H9 (cell line): ENCODE measurements around the gene DDA1. TPM values are rescaled to one million over a fixed set of nuclear protein-coding genes. Genes with fewer than 3 reads are reported as not detected.

Source experiments
- DNase-seq: peaks from one replicate; pipeline ENCODE4 v3.0.0-alpha.2; 2017
- H2AFZ ChIP-seq: one replicate; pipeline ENCODE4 v1.6.1; 2013; ENCODE audit warnings: mild to moderate bottlenecking, low read length, control low read depth, moderate library complexity
- H2AK5ac ChIP-seq: 2 replicates; pipeline ENCODE4 v1.6.1; 2013; ENCODE audit warnings: low read length, control low read depth, mixed read lengths; ENCODE audit not compliant: insufficient read length
- H2BK120ac ChIP-seq: one replicate; pipeline ENCODE4 v1.6.1; 2013; ENCODE audit warnings: low read depth, mild to moderate bottlenecking, low read length, control low read depth, inconsistent platforms; ENCODE audit not compliant: poor library complexity, severe bottlenecking
- H2BK12ac ChIP-seq: 2 replicates; pipeline ENCODE4 v1.6.1; 2013; ENCODE audit warnings: low read length, control low read depth, mixed read lengths, low read depth; ENCODE audit not compliant: insufficient read length
- H2BK15ac ChIP-seq: 2 replicates; pipeline ENCODE4 v1.6.1; 2013; ENCODE audit warnings: low read depth, low read length, control low read depth
- H2BK20ac ChIP-seq: one replicate; pipeline ENCODE4 v1.6.1; 2013; ENCODE audit warnings: low read depth, mild to moderate bottlenecking, low read length, control low read depth, inconsistent platforms; ENCODE audit not compliant: poor library complexity, severe bottlenecking
- H2BK5ac ChIP-seq: 2 replicates; pipeline ENCODE4 v1.6.1; 2013; ENCODE audit warnings: low read length, control low read depth, mixed read lengths; ENCODE audit not compliant: insufficient read length
- H3K14ac ChIP-seq: 2 replicates; pipeline ENCODE4 v1.6.1; 2013; ENCODE audit warnings: low read length, control low read depth; ENCODE audit not compliant: insufficient read depth
- H3K18ac ChIP-seq: 2 replicates; pipeline ENCODE4 v1.6.1; 2013; ENCODE audit warnings: low read depth, mild to moderate bottlenecking, mixed read lengths, low read length, control low read depth; ENCODE audit not compliant: insufficient read length
- H3K23ac ChIP-seq: 2 replicates; pipeline ENCODE4 v1.6.1; 2013; ENCODE audit warnings: low read length, control low read depth, mixed read lengths, low read depth; ENCODE audit not compliant: insufficient read length
- H3K23me2 ChIP-seq: 2 replicates; pipeline ENCODE4 v1.6.1; 2013; ENCODE audit warnings: low read depth, mild to moderate bottlenecking, mixed read lengths, low read length, control low read depth; ENCODE audit not compliant: insufficient read length, poor library complexity, severe bottlenecking
- H3K27ac ChIP-seq: 2 replicates; pipeline ENCODE4 v1.5.1; 2013; ENCODE audit warnings: low read length, control low read depth, mixed read lengths, low read depth; ENCODE audit not compliant: insufficient read length
- H3K27me3 ChIP-seq: 2 replicates; pipeline ENCODE4 v1.6.1; 2013; ENCODE audit warnings: low read length, control low read depth, inconsistent platforms; ENCODE audit not compliant: insufficient read depth
- H3K4ac ChIP-seq: 2 replicates; pipeline ENCODE4 v1.6.1; 2013; ENCODE audit warnings: low read depth, mild to moderate bottlenecking, control low read depth, inconsistent platforms, low read length, moderate library complexity
- H3K4me1 ChIP-seq: 2 replicates; pipeline ENCODE4 v1.6.1; 2013; ENCODE audit warnings: low read length, control low read depth, inconsistent platforms; ENCODE audit not compliant: insufficient read depth
- H3K4me2 ChIP-seq: 2 replicates; pipeline ENCODE4 v1.6.1; 2013; ENCODE audit warnings: low read length, control low read depth, mixed read lengths; ENCODE audit not compliant: insufficient read length, insufficient read depth
- H3K56ac ChIP-seq: 2 replicates; pipeline ENCODE4 v1.6.1; 2013; ENCODE audit warnings: low read depth, mild to moderate bottlenecking, mixed read lengths, low read length, control low read depth; ENCODE audit not compliant: insufficient read length
- H3K79me1 ChIP-seq: 2 replicates; pipeline ENCODE4 v1.6.1; 2013; ENCODE audit warnings: low read depth, mild to moderate bottlenecking, moderate library complexity, low read length, control low read depth, inconsistent platforms; ENCODE audit not compliant: insufficient read depth, poor library complexity, severe bottlenecking
- H3K79me2 ChIP-seq: 2 replicates; pipeline ENCODE4 v1.6.1; 2013; ENCODE audit warnings: low read length, control low read depth, inconsistent platforms; ENCODE audit not compliant: insufficient read depth
- H3K9ac ChIP-seq: 2 replicates; pipeline ENCODE4 v1.6.1; 2013; ENCODE audit warnings: low read length, control low read depth, mixed read lengths; ENCODE audit not compliant: insufficient read length; ENCODE audit errors: extremely low read depth
- H3K9me3 ChIP-seq: one replicate; pipeline ENCODE4 v1.6.1; 2013; ENCODE audit warnings: low read depth, low read length, inconsistent platforms; ENCODE audit not compliant: control insufficient read depth
- H3T11ph ChIP-seq: one replicate; pipeline ENCODE4 v1.6.1; 2013; ENCODE audit warnings: mild to moderate bottlenecking, low read length, control low read depth, inconsistent platforms
- H4K20me1 ChIP-seq: one replicate; pipeline ENCODE4 v1.6.1; 2013; ENCODE audit not compliant: control insufficient read depth, insufficient read length, insufficient read depth
- H4K5ac ChIP-seq: 2 replicates; pipeline ENCODE4 v1.6.1; 2013; ENCODE audit warnings: low read depth, mild to moderate bottlenecking, mixed read lengths, low read length, control low read depth; ENCODE audit not compliant: insufficient read length
- H4K8ac ChIP-seq: replicated peaks from 2 replicates; pipeline ENCODE4 v1.6.1; 2013; ENCODE audit warnings: low read length, control low read depth, mixed read lengths, low read depth; ENCODE audit not compliant: insufficient read length
- H4K91ac ChIP-seq: 2 replicates; pipeline ENCODE4 v1.6.1; 2013; ENCODE audit warnings: low read depth, mild to moderate bottlenecking, moderate library complexity, mixed read lengths, low read length, control low read depth; ENCODE audit not compliant: insufficient read length
- H3K27ac Mint-ChIP-seq, 3 experiments: 2 replicates in 2 of 3; 3 replicates in 1 of 3; pipeline ENCODE4 v1.8.0; 2020 to 2021; ENCODE audit warnings: mixed read lengths in 3 of 3, mild to moderate bottlenecking in 1 of 3, moderate library complexity in 1 of 3
- H3K27me3 Mint-ChIP-seq: 2 replicates; pipeline ENCODE4 v1.8.0; 2021; ENCODE audit warnings: low read depth, mild to moderate bottlenecking, moderate library complexity, mixed read lengths
- H3K36me3 Mint-ChIP-seq, 3 experiments: 2 replicates in 2 of 3; 3 replicates in 1 of 3; pipeline ENCODE4 v1.8.0; 2020 to 2021; ENCODE audit warnings: low read depth in 3 of 3, mixed read lengths in 3 of 3; ENCODE audit not compliant: insufficient read depth in 1 of 3
- H3K4me1 Mint-ChIP-seq, 2 experiments: 2 replicates each; pipeline ENCODE4 v1.8.0; 2020; ENCODE audit warnings: mixed read lengths in 2 of 2
- H3K4me3 Mint-ChIP-seq, 2 experiments: 2 replicates in 1 of 2; 3 replicates in 1 of 2; pipeline ENCODE4 v1.8.0; 2020 to 2021; ENCODE audit warnings: mild to moderate bottlenecking in 2 of 2, mixed read lengths in 2 of 2, moderate library complexity in 1 of 2
- H3K9me3 Mint-ChIP-seq, 2 experiments: 2 replicates in 1 of 2; 3 replicates in 1 of 2; pipeline ENCODE4 v1.8.0; 2020; ENCODE audit warnings: mild to moderate bottlenecking in 2 of 2, mixed read lengths in 2 of 2, moderate library complexity in 1 of 2
- CTCF ChIP-seq: fragments of 200-600 bp; sonication (generic); conservative IDR thresholded peaks from 3 replicates; pipeline ENCODE4 v1.8.0; 2021; ENCODE audit warnings: antibody characterized with exemption, mild to moderate bottlenecking
- WGBS: extraction: QIAGEN DNeasy Blood & Tissue Kit; methylation state at CpG from one replicate; pipeline ENCODE4 v1.1.7; 2013; ENCODE audit warnings: missing lambda C conversion rate, low lambda C conversion rate, mixed read lengths; ENCODE audit not compliant: insufficient read length; ENCODE audit errors: extremely low coverage; 5-methylcytosine and 5-hydroxymethylcytosine counted together
- total RNA-seq: library from RNA; stranded (reverse); gene quantifications from 2 replicates; pipeline ENCODE4 v1.2.1, GENCODE V29; 2021

DDA1 gene
- total RNA-seq, 1 experiment from 2014 or later, result 45.7 TPM

GRCh38 chr19:17304386-17305215 lies 4.8 kb upstream of the DDA1 start:
- no peaks in the 10 kb centered on the region; the same call in 1 of the 2 replicates for H3K27me3 Mint-ChIP-seq
- no peak overlapping the region for H4K8ac ChIP-seq
- H3K4ac ChIP-seq, result no peak overlapping the region
- no peaks in the 10 kb centered on the region for H3K9me3 Mint-ChIP-seq
- peaks cover 3 to 12% (median 7%) of the 10 kb centered on the region in 3 experiments; a peak in 6 of 7 replicates for H3K36me3 Mint-ChIP-seq
- peaks cover 3% of the 10 kb centered on the region; the same call in 1 of the 2 replicates for H3K4me1 ChIP-seq
- no peak for TF ChIP-seq CTCF
- no peak overlapping the region for H2BK20ac ChIP-seq
- no peaks in the 10 kb centered on the region for H3K79me1 ChIP-seq
- no peaks in the 10 kb centered on the region for H3K79me2 ChIP-seq
- no peak overlapping the region for H2BK15ac ChIP-seq
- H3K27ac Mint-ChIP-seq, result peak overlapping the region; percentile 7 to 41 (median 27); a peak in 4 of 7 replicates
- no peak overlapping the region for H3K14ac ChIP-seq
- H3K56ac ChIP-seq, result no peak overlapping the region
- peak overlapping the region; percentile 27 for H3K4me2 ChIP-seq
- no peak overlapping the region for H4K91ac ChIP-seq
- H2BK5ac ChIP-seq, result no peak overlapping the region
- H3K9ac ChIP-seq, result no peak overlapping the region
- peaks cover 23 to 37% of the 10 kb centered on the region in 2 experiments for H3K4me1 Mint-ChIP-seq
- peaks cover 6% of the 10 kb centered on the region for H3K23me2 ChIP-seq
- no CpG with 5 or more reads among the region's 12 CpGs for WGBS
- H2AK5ac ChIP-seq, result no peak overlapping the region
- H3K27ac ChIP-seq, result no peak overlapping the region
- no peak overlapping the region for H2BK120ac ChIP-seq
- no peak overlapping the region for H3K23ac ChIP-seq
- DNase-seq, result no peak
- no peaks in the 10 kb centered on the region for H4K20me1 ChIP-seq
- no peak overlapping the region for H2AFZ ChIP-seq
- no peak overlapping the region for H2BK12ac ChIP-seq
- no peak overlapping the region for H4K5ac ChIP-seq
- no peak overlapping the region for H3T11ph ChIP-seq
- peak overlapping the region; percentile 1 to 97; a peak in 4 of 5 replicates for H3K4me3 Mint-ChIP-seq
- no peaks in the 10 kb centered on the region for H3K9me3 ChIP-seq
- H3K27me3 ChIP-seq, result no peaks in the 10 kb centered on the region
- no peak overlapping the region for H3K18ac ChIP-seq
